Loucy (cell line): Measurements from ENCODE around the gene SH3TC2.
A peak's percentile ranks its signal among the peaks of the same experiment; 100 is the strongest.

ENCODE experiments used
- H2AFZ ChIP-seq: fragments of 200-600 bp; sonication (generic); 2 replicates; pipeline ENCODE4 v1.6.0; 2016; ENCODE audit warnings: antibody characterized with exemption, mild to moderate bottlenecking, low read length, moderate library complexity
- H3F3A ChIP-seq: fragments of 200-600 bp; 2 replicates; pipeline ENCODE4 v1.6.0; 2016; ENCODE audit warnings: antibody characterized with exemption, low read depth, mild to moderate bottlenecking
- H3K27me3 ChIP-seq: fragments of 200-600 bp; sonication (generic); 2 replicates; pipeline ENCODE4 v1.6.1; 2014; ENCODE audit warnings: low read length, mild to moderate bottlenecking; ENCODE audit not compliant: insufficient read depth, poor library complexity, severe bottlenecking
- H3K36me3 ChIP-seq: fragments of 200-600 bp; sonication (generic); 2 replicates; pipeline ENCODE4 v1.6.1; 2016; ENCODE audit warnings: low read length; ENCODE audit not compliant: insufficient read depth
- H3K4me1 ChIP-seq: fragments of 200-600 bp; sonication (generic); 2 replicates; pipeline ENCODE4 v1.5.1; 2014; ENCODE audit warnings: low read length, mild to moderate bottlenecking; ENCODE audit not compliant: insufficient read depth, poor library complexity, severe bottlenecking
- H3K4me2 ChIP-seq: fragments of 200-600 bp; sonication (generic); 2 replicates; pipeline ENCODE4 v1.6.0; 2014; ENCODE audit warnings: antibody characterized with exemption, low read length, low read depth, mild to moderate bottlenecking; ENCODE audit not compliant: poor library complexity, severe bottlenecking
- H3K4me3 ChIP-seq: fragments of 200-600 bp; sonication (generic); 2 replicates; pipeline ENCODE4 v1.5.1; 2014; ENCODE audit warnings: low read length, mild to moderate bottlenecking, mixed read lengths; ENCODE audit not compliant: poor library complexity, severe bottlenecking
- H3K79me2 ChIP-seq: fragments of 200-600 bp; sonication (generic); 2 replicates; pipeline ENCODE4 v1.6.1; 2014; ENCODE audit warnings: low read length; ENCODE audit not compliant: insufficient read depth
- H3K9ac ChIP-seq: fragments of 200-600 bp; sonication (generic); 2 replicates; pipeline ENCODE4 v1.6.0; 2014; ENCODE audit warnings: mild to moderate bottlenecking, low read depth, low read length, moderate library complexity; ENCODE audit not compliant: poor library complexity, severe bottlenecking
- H3K9me2 ChIP-seq: fragments of 200-600 bp; sonication (generic); replicated peaks from 2 replicates; pipeline ENCODE4 v1.6.1; 2016; ENCODE audit warnings: low read depth, low read length, mixed read lengths
- H3K9me3 ChIP-seq: fragments of 200-600 bp; sonication (generic); 2 replicates; pipeline ENCODE4 v1.6.1; 2014; ENCODE audit warnings: mild to moderate bottlenecking, antibody characterized with exemption, low read length, low read depth; ENCODE audit not compliant: insufficient read depth
- H4K20me1 ChIP-seq: fragments of 200-600 bp; sonication (generic); 2 replicates; pipeline ENCODE4 v1.6.0; 2014; ENCODE audit warnings: antibody characterized with exemption, low read length, mild to moderate bottlenecking; ENCODE audit not compliant: insufficient read depth, poor library complexity, severe bottlenecking
- EZH2phosphoT487 ChIP-seq: fragments of 200-600 bp; IDR thresholded peaks from 2 replicates; pipeline ENCODE4 v1.6.1; 2018; ENCODE audit warnings: antibody characterized with exemption, mild to moderate bottlenecking, moderate library complexity, borderline replicate concordance
- TF ChIP-seq, protein P1 (sequence below): fragments of 200-600 bp; sonication (generic); conservative IDR thresholded peaks from 2 replicates; pipeline ENCODE4 v1.5.1; 2014; ENCODE audit warnings: mild to moderate bottlenecking, antibody characterized with exemption, low read length

SH3TC2 gene

DNA sequence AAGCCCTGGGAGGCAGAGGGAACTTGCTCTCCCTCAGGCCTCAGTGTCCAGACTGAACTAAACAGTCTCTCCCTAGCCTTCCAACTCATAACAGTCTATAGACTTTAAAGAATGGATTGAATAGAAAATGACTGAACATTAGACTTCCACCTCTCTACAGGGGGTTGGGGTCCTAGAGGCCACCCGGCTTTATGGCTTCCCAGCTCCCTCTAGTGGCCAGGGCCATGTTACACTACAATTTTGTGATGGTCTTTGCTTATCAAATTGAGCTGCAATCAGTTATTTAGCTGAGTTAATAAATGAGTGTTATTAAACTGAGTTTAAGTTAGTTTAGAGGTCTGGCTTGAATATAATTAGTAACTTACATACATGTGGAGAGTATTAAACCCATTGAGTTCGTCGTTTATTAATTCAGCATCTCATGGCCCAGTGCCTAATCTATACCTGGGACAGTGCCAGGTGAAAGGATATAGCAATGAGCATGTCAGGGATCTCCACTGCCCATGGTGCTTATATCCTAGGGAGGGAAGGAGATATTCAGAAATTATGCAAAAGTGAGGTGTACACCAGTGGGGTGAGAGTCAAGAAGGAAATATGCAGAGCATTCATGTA lies 105.2 kb downstream of the SH3TC2 start:
- Histone ChIP-seq H3K9ac (no peak overlapping the region), H2AFZ (no peak overlapping the region), H4K20me1 (no peaks in the 10 kb centered on the region), H3K4me1 (peaks cover 14% of the 10 kb centered on the region), H3K4me3 (no peak overlapping the region), H3K27me3 (no peaks in the 10 kb centered on the region), H3F3A (no peaks in the 10 kb centered on the region), H3K79me2 (no peaks in the 10 kb centered on the region), H3K36me3 (no peaks in the 10 kb centered on the region), H3K4me2 (no peak overlapping the region), H3K9me2 (no peaks in the 10 kb centered on the region), H3K9me3 (no peaks in the 10 kb centered on the region)
- TF ChIP-seq, protein P1, sequence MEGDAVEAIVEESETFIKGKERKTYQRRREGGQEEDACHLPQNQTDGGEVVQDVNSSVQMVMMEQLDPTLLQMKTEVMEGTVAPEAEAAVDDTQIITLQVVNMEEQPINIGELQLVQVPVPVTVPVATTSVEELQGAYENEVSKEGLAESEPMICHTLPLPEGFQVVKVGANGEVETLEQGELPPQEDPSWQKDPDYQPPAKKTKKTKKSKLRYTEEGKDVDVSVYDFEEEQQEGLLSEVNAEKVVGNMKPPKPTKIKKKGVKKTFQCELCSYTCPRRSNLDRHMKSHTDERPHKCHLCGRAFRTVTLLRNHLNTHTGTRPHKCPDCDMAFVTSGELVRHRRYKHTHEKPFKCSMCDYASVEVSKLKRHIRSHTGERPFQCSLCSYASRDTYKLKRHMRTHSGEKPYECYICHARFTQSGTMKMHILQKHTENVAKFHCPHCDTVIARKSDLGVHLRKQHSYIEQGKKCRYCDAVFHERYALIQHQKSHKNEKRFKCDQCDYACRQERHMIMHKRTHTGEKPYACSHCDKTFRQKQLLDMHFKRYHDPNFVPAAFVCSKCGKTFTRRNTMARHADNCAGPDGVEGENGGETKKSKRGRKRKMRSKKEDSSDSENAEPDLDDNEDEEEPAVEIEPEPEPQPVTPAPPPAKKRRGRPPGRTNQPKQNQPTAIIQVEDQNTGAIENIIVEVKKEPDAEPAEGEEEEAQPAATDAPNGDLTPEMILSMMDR = peak; percentile 99
- no peak for TF ChIP-seq EZH2phosphoT487

DNA sequence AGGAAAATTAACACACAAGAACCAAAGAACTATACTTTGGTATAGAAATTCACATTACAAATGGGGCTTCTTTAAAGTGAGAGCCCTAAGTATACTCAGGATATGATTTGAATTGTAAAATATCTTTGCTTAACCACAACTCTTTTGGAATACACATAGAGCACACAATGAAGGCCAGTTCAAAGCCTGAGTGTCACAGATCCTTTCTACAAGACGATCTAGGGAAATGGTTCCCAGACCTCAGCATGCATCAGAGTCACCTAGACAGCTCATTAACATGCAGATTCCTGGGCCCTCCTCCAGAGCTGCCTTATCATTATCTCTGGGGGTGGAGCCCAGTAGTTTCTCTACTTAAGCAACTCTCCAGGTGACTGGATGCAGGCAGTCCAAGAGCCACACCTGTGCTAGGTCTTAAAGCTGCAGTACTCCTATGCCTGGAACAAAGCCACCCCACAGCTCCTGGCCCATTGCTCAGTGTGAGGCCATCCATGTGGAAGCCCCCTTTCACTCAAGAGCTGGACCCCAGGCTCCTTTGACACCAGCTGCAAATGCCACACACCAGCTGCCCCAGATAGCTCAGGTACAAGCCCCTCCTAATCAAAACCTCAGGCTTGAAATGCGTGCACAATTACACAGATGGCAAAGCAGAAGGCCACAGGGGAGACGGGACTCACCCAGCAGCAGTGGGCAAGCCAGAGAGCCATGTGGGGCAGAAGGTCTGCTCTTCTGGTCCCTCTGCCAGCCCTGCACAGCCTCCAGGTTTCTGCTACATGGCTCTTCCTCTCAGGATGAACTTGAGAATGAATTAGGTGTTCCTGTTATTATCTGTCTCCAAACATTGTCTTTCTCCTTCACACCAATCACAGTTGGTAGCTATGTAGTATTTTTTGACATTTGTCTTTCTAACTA lies 106.1 kb downstream of the SH3TC2 start:
- Histone ChIP-seq H3K9ac (no peak overlapping the region), H3K79me2 (no peaks in the 10 kb centered on the region), H3K4me2 (no peak overlapping the region), H3K4me3 (no peak overlapping the region), H3K36me3 (no peaks in the 10 kb centered on the region), H2AFZ (no peak overlapping the region), H3K9me3 (no peaks in the 10 kb centered on the region), H3K27me3 (no peaks in the 10 kb centered on the region), H3K4me1 (peaks cover 24% of the 10 kb centered on the region), H3F3A (no peaks in the 10 kb centered on the region), H4K20me1 (no peaks in the 10 kb centered on the region), H3K9me2 (no peaks in the 10 kb centered on the region)
- TF ChIP-seq, protein P1 = no peak
